NOMO-1 treated with DMSO at 0.1 percent for 48 hours (cell line): ENCODE measurements around the gene GNA14.
A peak's percentile ranks its signal among the peaks of the same experiment; 100 is the strongest.
"Not testable (repeated sequence)": the region's sequence is repeated elsewhere in the genome, so short reads cannot be mapped to it uniquely, and the experiment has no call there.

Experiments
- DNase-seq: peaks from one replicate; lab custom pipeline; 2025; ENCODE audit not compliant: unreplicated experiment; lab: John Stamatoyannopoulos, UW

GNA14 gene

DNA sequence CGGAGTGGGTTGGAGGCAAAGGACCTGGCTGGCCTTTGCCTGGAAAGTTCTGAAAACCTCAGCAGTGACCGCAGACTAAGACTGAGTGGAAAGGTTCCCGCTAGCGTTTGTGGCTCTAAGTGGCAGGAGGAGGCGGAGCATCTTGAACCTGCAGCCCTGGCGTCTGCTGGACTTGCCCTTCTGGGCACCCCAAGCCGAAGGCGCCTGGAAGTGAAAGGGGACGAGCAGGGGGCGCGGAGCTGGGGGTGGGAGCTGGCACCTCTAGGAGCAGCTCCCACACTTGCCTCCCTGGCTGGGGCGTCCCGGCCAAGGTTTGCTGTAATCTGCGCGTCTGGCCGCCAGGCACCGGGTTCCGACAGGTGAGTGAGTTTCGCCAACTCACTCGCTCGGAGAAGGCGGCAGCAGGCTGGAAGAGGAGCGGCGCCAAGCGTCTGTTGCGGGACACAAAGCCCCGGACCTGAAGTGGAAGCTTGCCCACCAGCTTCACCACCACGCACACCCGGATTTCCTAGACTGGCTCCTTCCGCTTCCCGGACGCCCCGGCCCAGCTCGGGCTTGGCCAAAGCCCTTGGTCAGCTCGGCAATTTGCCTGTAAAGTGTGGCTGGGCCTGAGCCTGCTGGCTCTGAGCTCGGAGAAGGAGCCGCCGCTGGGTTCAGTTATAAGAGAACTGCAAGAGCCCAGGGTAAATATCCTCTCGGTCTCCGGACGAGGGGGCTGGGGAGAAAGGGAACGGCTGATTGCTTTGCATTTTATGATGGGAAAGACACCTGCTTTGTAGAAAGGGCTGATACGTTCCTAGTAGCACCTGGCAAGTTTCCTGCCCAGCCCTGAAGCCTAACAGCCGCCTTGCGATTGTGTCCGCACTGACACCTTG lies at the start of gene GNA14:
GNA14 (minus strand) TSS at position 89 of the 875 bp plus-strand sequence. CDS start 529 bp downstream, outside the sequence.
- DNase-seq = peak; percentile 15

GRCh38 chr9:77697238-77697984 lies 49.3 kb upstream of the GNA14 start:
- no peak for DNase-seq

DNA sequence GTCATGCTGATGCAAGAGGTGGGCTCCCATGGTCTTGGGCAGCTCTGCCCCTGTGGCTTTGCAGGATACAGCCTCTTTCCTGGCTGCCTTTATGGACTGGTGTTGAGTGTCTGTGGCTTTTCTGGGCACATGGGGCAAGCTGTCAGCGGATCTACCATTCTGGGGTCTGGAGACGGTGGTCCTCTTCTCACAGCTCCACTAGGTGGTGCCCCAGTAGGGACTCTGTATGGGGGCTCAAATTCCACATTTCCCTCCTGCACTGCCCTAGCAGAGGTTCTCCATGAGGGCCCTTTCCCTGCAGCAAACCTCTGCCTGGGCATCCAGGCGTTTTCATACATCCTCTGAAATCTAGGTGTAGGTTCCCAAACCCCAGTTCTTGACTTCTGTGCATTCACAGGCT lies 42.6 kb upstream of the GNA14 start:
- DNase-seq = not testable (repeated sequence)

DNA sequence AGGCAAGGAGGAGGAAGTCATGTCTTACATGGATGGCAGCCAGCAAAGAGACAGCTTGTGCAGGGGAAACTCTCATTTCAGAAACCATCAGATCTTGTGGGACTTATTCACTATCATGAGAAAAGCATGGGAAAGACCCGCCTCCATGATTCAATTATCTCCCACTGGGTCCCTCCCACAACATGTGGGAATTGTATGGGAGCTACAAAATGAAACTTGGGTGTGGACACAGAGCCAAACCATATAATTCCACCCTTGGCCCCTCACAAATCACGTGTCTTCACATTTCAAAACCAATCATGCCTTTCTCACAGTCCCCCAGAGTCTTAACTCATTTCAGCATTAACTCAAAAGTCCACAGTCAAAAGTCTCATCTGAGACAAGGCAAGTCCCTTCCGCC lies 42.0 kb upstream of the GNA14 start:
- not testable (repeated sequence) for DNase-seq

- not testable (repeated sequence) for DNase-seq
Measured at GRCh38 chr9:77687737-77688136, 39.6 kb upstream of the GNA14 start.

- no peak for DNase-seq
Measured at GRCh38 chr9:77680581-77680980, 32.5 kb upstream of the GNA14 start.

- DNase-seq = no peak
Measured at GRCh38 chr9:77679661-77680368, 31.7 kb upstream of the GNA14 start.

GRCh38 chr9:77679088-77679487 lies 31.0 kb upstream of the GNA14 start:
- DNase-seq = peak; percentile 29

DNA sequence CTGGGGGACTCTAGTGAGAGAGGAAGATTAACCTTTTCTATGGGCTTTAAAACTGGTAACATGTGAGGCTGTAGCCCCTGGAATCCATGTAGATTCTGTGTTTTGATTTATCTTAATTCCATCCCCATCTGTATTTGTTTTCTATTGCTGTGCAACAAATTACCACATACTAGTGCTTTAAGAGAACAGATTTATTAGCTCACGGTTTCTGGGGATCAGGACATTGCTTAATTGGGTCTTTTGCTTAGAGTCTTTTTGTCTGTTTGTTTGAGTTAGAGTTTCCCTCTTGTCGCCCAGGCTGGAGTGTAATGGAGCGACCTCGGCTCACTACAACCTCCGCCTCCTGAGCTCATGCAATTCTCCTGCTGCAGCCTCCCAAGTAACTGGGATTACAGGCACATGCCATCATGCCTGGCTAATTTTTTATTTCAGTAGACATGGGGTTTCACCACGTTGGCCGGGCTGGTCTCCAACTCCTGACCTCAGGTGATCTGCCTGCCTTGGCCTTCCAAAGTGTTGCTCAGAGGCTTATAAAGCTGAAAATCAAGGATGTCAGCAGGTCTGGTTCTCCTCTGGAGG lies 29.9 kb upstream of the GNA14 start:
- DNase-seq = no peak

DNA sequence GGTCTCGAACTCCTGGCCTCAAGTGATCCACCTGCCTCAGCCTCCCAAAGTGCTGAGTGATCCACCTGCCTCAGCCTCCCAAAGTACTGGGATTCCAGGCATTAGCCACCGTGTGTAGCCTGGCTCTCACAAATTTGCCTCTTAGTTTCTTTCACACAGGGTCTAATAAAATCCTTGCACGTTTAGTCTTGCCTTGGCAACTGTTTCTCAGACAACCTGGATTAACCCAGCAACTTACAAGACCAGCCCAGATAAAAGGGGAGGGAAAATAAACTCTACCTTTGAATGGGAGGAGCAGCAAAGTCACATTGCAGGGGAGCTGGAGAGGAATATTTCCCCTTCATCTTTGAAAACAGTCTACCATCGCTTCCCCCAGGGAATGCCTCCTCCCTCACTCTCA lies 29.3 kb upstream of the GNA14 start:
- no peak for DNase-seq

- DNase-seq = no peak
Measured at GRCh38 chr9:77673941-77674791, 26.0 kb upstream of the GNA14 start.

DNA sequence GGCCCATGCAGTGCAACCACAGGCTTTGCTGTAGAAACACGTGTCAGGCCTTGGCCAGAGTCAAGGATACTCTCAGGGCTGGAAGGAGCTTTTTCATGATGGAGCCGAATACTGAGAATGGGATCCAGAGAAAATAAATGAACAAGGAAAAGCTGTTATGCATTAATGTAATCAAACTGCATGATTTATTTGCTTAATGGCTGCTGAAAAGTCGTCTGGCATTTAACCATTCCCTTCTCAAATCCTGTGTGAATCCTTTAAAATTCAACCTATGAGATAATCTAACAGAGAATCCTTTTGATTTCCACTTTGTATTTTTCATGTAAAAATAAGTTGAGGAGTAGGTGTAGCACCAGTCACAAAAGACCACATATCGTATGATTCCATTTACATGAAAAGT lies 24.1 kb upstream of the GNA14 start:
- no peak for DNase-seq

DNA sequence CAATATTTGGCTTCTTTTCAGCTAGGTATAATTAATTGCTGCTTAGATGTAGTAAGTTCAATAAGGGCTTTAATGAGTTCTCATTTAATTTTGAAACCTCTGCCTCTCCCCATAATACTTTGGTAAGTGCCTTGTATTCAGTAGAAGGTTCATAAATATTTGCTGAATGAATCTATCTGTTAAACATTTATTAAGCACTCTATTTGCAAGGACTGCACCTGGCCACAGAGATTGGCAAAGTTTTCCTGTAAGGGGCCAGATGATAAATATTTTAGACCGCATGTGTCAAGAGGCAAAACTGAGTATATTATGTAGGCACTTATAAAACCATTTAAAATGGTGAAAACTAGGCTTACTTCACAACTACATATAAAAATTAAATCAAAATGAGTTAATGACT lies 19.0 kb upstream of the GNA14 start:
- no peak for DNase-seq

- DNase-seq = no peak
Measured at GRCh38 chr9:77663754-77664153, 15.6 kb upstream of the GNA14 start.

DNA sequence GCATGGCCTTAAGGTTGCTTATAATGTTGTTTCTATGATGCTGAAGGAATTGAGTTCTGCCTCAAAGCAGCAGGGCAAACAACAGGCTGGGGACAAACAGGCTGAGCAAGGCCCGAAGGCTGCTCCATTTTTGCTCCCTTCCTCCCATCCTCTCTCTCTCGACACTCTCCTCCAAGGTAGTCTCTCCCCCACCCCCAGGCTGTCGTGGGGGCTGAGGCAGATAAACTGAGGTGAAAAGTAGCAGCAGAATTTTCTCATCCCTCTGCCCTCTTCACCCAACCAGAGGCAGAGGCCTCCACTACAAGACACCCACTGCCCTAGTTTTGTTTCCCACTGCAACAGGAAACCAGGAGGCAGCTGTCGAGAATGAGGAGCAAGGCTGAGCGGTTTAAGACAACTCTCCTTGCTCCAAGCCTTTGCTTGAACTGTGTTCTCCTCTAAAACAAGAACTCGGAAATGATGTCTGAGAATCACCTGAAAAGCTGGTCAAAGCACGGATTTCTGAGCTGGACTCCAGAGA lies 13.5 kb upstream of the GNA14 start:
- DNase-seq = no peak

- DNase-seq = no peak
Measured at GRCh38 chr9:77659926-77660325, 11.8 kb upstream of the GNA14 start.

DNA sequence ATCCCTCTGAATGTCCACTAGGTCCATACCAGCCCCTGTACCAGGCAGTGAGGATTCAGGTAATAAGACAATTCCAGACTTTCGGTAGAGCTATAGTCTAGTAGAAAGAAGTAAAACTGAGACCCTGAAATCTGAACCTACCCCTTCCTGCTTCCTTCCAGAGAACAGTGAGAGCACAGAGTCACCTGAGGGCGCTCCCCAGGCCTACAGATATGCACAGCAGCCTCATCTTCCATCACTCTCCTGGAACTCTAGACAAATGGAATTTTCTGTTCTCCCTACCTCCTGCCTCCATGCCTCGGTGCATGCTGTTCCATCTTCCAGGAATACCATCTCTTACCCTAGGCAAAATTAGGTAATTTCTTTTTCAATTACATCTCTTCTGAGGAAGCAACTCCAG lies 3.1 kb upstream of the GNA14 start:
- no peak for DNase-seq

GRCh38 chr9:77649109-77649812 lies 1.1 kb upstream of the GNA14 start:
- peak; percentile 89 for DNase-seq
